HCT116 (cell line): ENCODE results near the gene RIMBP2. TPM values are rescaled to one million over a fixed set of nuclear protein-coding genes. Genes with fewer than 3 reads are reported as not detected.

ENCODE experiments used
- ATAC-seq: fragments of 200-7000 bp; cut with Tn5 transposase; 2 replicates; pipeline ENCODE4 v1.9.1; 2020; ENCODE audit warnings: mild to moderate bottlenecking, moderate library complexity
- BruUV-seq: library from RNA; stranded (reverse); fragments of 400-500 nt; replicated peaks from 2 replicates; lab custom pipeline; 2021; lab: Mats Ljungman, UMichigan
- CTCF ChIA-PET: fragments of 300-600 bp; sonication (Branson Sonifier 250); formaldehyde crosslinking; loops from one replicate; lab custom pipeline; 2021; ENCODE audit warnings: antibody characterized with exemption; lab: Charles Lee
- POLR2A ChIA-PET: fragments of 300-600, 350-600 bp; sonication (Branson Sonifier 250); formaldehyde crosslinking; loops from one replicate; lab custom pipeline; 2021; ENCODE audit warnings: antibody characterized with exemption; lab: Charles Lee
- RAD21 ChIA-PET, 2 experiments: fragments of 300-600 bp; sonication (Branson Sonifier 250); formaldehyde crosslinking; loops; one replicate each; lab custom pipeline; 2023; ENCODE audit warnings: low total read pairs in 2 of 2; ENCODE audit not compliant: uncharacterized antibody in 2 of 2, unreplicated experiment in 2 of 2, low non-redundant PET in 1 of 2; lab: Charles Lee
- DNase-seq: peaks from one replicate; pipeline ENCODE4 v3.0.0-alpha.2; 2010; ENCODE audit warnings: low read depth, low spot score
- H2AFZ ChIP-seq: fragments of 200-600 bp; shearing (Covaris generic), sonication (generic); 2 replicates; pipeline ENCODE4 v1.6.1; 2017; ENCODE audit warnings: low read depth, mixed run types, mixed read lengths, antibody characterized with exemption, low read length; ENCODE audit not compliant: poor library complexity, severe bottlenecking
- H3K27ac ChIP-seq: 2 replicates; pipeline ENCODE4 v1.5.1; 2012; ENCODE audit warnings: low read depth, low read length
- H3K27me3 ChIP-seq: fragments of 200-600 bp; sonication (generic); 2 replicates; pipeline ENCODE4 v1.6.1; 2016; ENCODE audit warnings: mixed run types, low read length, mixed read lengths; ENCODE audit not compliant: insufficient read depth
- H3K36me3 ChIP-seq, 2 experiments: fragments of 200-500 bp in 1 of 2; fragments of 200-600 bp in 1 of 2; sonication (Bioruptor generic) in 1 of 2; sonication (generic) in 1 of 2; 2 replicates each; pipeline versions ENCODE4 v1.5.1 to v1.6.1; 2014 to 2016; ENCODE audit warnings: low read length in 2 of 2, inconsistent platforms in 1 of 2, mixed read lengths in 1 of 2, mixed run types in 1 of 2; ENCODE audit not compliant: insufficient read depth in 2 of 2, control insufficient read depth in 1 of 2
- H3K4me1 ChIP-seq, 2 experiments: fragments of 200-600 bp in 1 of 2; sonication (generic) in 1 of 2; 2 replicates each; pipeline versions ENCODE4 v1.5.1 to v1.6.1; 2012 to 2017; ENCODE audit warnings: low read length in 2 of 2, inconsistent platforms in 1 of 2, mild to moderate bottlenecking in 1 of 2, mixed read lengths in 1 of 2, mixed run types in 1 of 2, moderate library complexity in 1 of 2; ENCODE audit not compliant: insufficient read depth in 2 of 2, control insufficient read depth in 1 of 2
- H3K4me2 ChIP-seq: fragments of 200-600 bp; sonication (generic); 2 replicates; pipeline ENCODE4 v1.6.1; 2017; ENCODE audit warnings: mixed run types, low read length, mixed read lengths
- H3K4me3 ChIP-seq, 2 experiments: fragments of 200-600 bp in 1 of 2; sonication (generic) in 1 of 2; replicated peaks in 1 of 2; 2 replicates each; pipeline ENCODE4 v1.5.1; 2011 to 2016; ENCODE audit warnings: low read length in 2 of 2, control low read depth in 1 of 2, low read depth in 1 of 2, mild to moderate bottlenecking in 1 of 2, mixed read lengths in 1 of 2, mixed run types in 1 of 2
- H3K79me2 ChIP-seq: fragments of 200-600 bp; sonication (generic); 2 replicates; pipeline ENCODE4 v1.6.1; 2017; ENCODE audit warnings: mild to moderate bottlenecking, mixed run types, low read length, moderate library complexity, mixed read lengths; ENCODE audit not compliant: insufficient read depth
- H3K9ac ChIP-seq: fragments of 200-600 bp; sonication (generic); 2 replicates; pipeline ENCODE4 v1.6.1; 2016; ENCODE audit warnings: low read length, mixed read lengths
- H3K9me2 ChIP-seq: fragments of 200-600 bp; sonication (generic), shearing (Covaris generic); 2 replicates; pipeline ENCODE4 v1.6.1; 2017; ENCODE audit warnings: mixed run types, mild to moderate bottlenecking, moderate library complexity; ENCODE audit not compliant: insufficient read depth
- H3K9me3 ChIP-seq, 2 experiments: fragments of 200-500 bp in 1 of 2; fragments of 200-600 bp in 1 of 2; sonication (Bioruptor generic) in 1 of 2; sonication (generic) in 1 of 2; 2 replicates each; pipeline ENCODE4 v1.6.1; 2014 to 2017; ENCODE audit warnings: low read length in 2 of 2, mixed read lengths in 2 of 2, inconsistent platforms in 1 of 2, low read depth in 1 of 2, mild to moderate bottlenecking in 1 of 2, mixed run types in 1 of 2, moderate library complexity in 1 of 2; ENCODE audit not compliant: control insufficient read depth in 1 of 2, insufficient read depth in 1 of 2
- H4K20me1 ChIP-seq: fragments of 200-600 bp; sonication (generic), shearing (Covaris generic); 2 replicates; pipeline ENCODE4 v1.6.1; 2017; ENCODE audit warnings: mixed run types, mild to moderate bottlenecking, moderate library complexity; ENCODE audit not compliant: insufficient read depth
- EGR1 ChIP-seq: IDR thresholded peaks from 2 replicates; pipeline ENCODE4 v1.6.1; 2012; ENCODE audit warnings: low read depth
- ELF1 ChIP-seq: IDR thresholded peaks from 2 replicates; pipeline ENCODE4 v1.6.1; 2012; ENCODE audit warnings: low read depth, borderline replicate concordance
- EZH2 ChIP-seq: fragments of 200-600 bp; sonication (generic); IDR thresholded peaks from 2 replicates; pipeline ENCODE4 v1.6.1; 2017; ENCODE audit warnings: antibody characterized with exemption, mixed run types
- RAD21 ChIP-seq: IDR thresholded peaks from 2 replicates; pipeline ENCODE4 v1.6.1; 2012; ENCODE audit warnings: low read depth, mild to moderate bottlenecking
- SP1 ChIP-seq: IDR thresholded peaks from 2 replicates; pipeline ENCODE4 v1.6.1; 2012; ENCODE audit warnings: low read depth
- TCF7L2 ChIP-seq: IDR thresholded peaks from 2 replicates; pipeline ENCODE4 v1.7.0; 2011; ENCODE audit warnings: borderline replicate concordance, inconsistent platforms; ENCODE audit not compliant: insufficient read depth, insufficient read length; ENCODE audit errors: extremely low read depth
- ZNF274 ChIP-seq: fragments of 200-500 bp; sonication (Bioruptor generic); IDR thresholded peaks from 2 replicates; pipeline ENCODE4 v1.6.1; 2014; ENCODE audit warnings: mild to moderate bottlenecking, low read depth, low read length, inconsistent platforms
- intact Hi-C: fragments of 100-400 bp; cut with micrococcal nuclease; formaldehyde crosslinking; loops from 2 replicates; pipeline ENCODE4 v1.10.0; 2022
- total RNA-seq: library from RNA; stranded (reverse); gene quantifications from one replicate; pipeline ENCODE4 v1.2.1, GENCODE V29; 2021; ENCODE audit not compliant: unreplicated experiment
- TF ChIP-seq, protein P1 (sequence below): IDR thresholded peaks from 2 replicates; pipeline ENCODE4 v1.6.1; 2012
- TF ChIP-seq, protein P2 (sequence below): IDR thresholded peaks from 2 replicates; pipeline ENCODE4 v1.6.1; 2011; ENCODE audit warnings: mild to moderate bottlenecking, low read length, moderate library complexity; ENCODE audit not compliant: insufficient replicate concordance; ENCODE audit errors: extremely low read depth
- TF ChIP-seq, protein P3 (sequence below), 3 experiments: fragments of 200-600 bp in 1 of 3; sonication (generic) in 1 of 3; IDR thresholded peaks in 2 of 3; conservative IDR thresholded peaks in 1 of 3; 2 replicates each; pipeline ENCODE4 v1.5.1; 2012 to 2017; ENCODE audit warnings: low read depth in 2 of 3, low read length in 2 of 3, antibody characterized with exemption in 1 of 3, borderline replicate concordance in 1 of 3, control low read depth in 1 of 3, mild to moderate bottlenecking in 1 of 3, mixed read lengths in 1 of 3, mixed run types in 1 of 3, moderate library complexity in 1 of 3; ENCODE audit not compliant: insufficient read depth in 1 of 3

The RIMBP2 gene
- total RNA-seq, 1 experiment from 2014 or later = not detected

DNA sequence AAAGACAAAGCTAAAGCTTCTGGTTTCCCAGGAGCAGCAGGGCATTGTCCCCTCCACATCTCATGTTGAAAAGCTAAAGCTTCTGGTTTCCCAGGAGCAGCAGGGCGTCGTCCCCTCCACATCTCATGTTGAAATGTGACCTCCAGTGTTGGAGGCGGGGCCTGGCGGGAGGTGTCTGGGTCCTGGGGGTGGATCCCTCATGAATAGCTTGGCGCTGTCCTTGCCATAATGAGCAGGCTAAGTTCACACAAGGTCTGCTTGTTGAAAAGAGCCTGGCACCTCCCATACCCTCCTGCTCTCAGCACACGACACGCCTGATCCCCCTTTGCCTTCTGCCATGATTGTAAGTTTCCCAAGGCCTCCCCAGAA is 254.7 kb downstream of the RIMBP2 start:
- no peak overlapping the region for H3K4me2 ChIP-seq
- no peaks in the 10 kb centered on the region for H3K9me2 ChIP-seq
- H3K27ac ChIP-seq = no peak overlapping the region
- TF ChIP-seq ELF1 (no peak), TCF7L2 (no peak), RAD21 (no peak), EGR1 (no peak)
- TF ChIP-seq, protein P1, sequence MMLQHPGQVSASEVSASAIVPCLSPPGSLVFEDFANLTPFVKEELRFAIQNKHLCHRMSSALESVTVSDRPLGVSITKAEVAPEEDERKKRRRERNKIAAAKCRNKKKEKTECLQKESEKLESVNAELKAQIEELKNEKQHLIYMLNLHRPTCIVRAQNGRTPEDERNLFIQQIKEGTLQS = no peak
- no peak overlapping the region for H3K4me3 ChIP-seq
- intact Hi-C loops = no loop called here
- no peaks in the 10 kb centered on the region for H3K9me3 ChIP-seq
- no peaks in the 10 kb centered on the region for H3K79me2 ChIP-seq
- BruUV-seq = no TSS peak
- no peaks in the 10 kb centered on the region for H3K36me3 ChIP-seq
- no peaks in the 10 kb centered on the region for H4K20me1 ChIP-seq
- ChIA-PET RAD21 (no interaction called here), POLR2A (no interaction called here), CTCF (no interaction called here)
- DNase-seq (no peak), ATAC-seq (no peak)
- H3K4me1 ChIP-seq = no peaks in the 10 kb centered on the region
- H3K9ac ChIP-seq = no peak overlapping the region
- no peaks in the 10 kb centered on the region for H3K27me3 ChIP-seq
- no peak overlapping the region for H2AFZ ChIP-seq

DNA sequence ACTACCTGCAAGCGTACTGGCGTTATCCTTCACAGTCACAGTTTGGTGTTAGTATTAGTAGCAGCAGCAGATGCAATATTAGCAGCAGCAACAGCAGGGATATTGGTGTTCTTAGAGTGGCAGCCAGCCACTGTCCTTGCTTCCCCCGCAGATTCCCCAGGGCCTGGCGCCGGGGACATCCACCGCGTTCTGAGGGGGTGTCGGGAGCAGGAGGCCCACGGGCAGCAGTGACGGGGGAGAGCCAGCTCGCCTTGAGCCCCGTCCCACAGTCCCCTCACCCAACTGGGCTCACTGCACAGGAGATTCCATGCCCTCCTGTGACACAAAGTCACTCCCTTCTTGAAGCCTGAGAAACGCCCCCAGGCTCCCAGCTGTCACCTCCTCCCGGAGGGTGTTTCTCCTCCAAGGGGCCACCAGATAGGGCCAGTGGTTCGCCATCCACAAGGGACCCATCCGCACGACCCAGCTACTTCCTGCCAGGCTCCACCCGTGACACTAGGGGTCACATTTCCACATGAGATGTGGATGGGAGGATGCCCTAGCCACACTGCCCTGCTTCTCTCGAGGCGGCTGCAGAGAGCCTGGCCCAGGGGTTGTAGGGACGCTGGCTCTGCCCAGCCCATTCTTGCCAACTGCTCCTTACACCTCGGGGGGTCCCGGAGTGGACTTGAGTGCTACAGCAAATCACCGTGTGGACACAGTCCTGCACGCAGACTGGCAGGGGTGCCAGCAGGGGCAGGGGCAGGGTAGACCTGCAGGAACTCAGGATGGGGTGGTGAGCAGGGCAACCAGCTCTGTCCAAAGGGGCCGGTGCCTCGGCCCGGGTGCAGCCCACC is 255.3 kb downstream of the RIMBP2 start:
- Histone ChIP-seq H2AFZ (no peak overlapping the region), H3K4me2 (no peak overlapping the region), H3K9me3 (no peaks in the 10 kb centered on the region), H3K9me2 (no peaks in the 10 kb centered on the region), H3K27me3 (no peaks in the 10 kb centered on the region), H3K4me3 (no peak overlapping the region), H4K20me1 (no peaks in the 10 kb centered on the region), H3K4me1 (no peaks in the 10 kb centered on the region), H3K9ac (no peak overlapping the region), H3K79me2 (no peaks in the 10 kb centered on the region), H3K36me3 (no peaks in the 10 kb centered on the region), H3K27ac (no peak overlapping the region)
- TF ChIP-seq, protein P2, sequence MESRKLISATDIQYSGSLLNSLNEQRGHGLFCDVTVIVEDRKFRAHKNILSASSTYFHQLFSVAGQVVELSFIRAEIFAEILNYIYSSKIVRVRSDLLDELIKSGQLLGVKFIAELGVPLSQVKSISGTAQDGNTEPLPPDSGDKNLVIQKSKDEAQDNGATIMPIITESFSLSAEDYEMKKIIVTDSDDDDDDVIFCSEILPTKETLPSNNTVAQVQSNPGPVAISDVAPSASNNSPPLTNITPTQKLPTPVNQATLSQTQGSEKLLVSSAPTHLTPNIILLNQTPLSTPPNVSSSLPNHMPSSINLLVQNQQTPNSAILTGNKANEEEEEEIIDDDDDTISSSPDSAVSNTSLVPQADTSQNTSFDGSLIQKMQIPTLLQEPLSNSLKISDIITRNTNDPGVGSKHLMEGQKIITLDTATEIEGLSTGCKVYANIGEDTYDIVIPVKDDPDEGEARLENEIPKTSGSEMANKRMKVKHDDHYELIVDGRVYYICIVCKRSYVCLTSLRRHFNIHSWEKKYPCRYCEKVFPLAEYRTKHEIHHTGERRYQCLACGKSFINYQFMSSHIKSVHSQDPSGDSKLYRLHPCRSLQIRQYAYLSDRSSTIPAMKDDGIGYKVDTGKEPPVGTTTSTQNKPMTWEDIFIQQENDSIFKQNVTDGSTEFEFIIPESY = no peak
- TF ChIP-seq, protein P1 = no peak
- TF ChIP-seq SP1 (no peak), TCF7L2 (no peak), EZH2 (no peak), RAD21 (no peak), ZNF274 (no peak)
- TF ChIP-seq, protein P3, sequence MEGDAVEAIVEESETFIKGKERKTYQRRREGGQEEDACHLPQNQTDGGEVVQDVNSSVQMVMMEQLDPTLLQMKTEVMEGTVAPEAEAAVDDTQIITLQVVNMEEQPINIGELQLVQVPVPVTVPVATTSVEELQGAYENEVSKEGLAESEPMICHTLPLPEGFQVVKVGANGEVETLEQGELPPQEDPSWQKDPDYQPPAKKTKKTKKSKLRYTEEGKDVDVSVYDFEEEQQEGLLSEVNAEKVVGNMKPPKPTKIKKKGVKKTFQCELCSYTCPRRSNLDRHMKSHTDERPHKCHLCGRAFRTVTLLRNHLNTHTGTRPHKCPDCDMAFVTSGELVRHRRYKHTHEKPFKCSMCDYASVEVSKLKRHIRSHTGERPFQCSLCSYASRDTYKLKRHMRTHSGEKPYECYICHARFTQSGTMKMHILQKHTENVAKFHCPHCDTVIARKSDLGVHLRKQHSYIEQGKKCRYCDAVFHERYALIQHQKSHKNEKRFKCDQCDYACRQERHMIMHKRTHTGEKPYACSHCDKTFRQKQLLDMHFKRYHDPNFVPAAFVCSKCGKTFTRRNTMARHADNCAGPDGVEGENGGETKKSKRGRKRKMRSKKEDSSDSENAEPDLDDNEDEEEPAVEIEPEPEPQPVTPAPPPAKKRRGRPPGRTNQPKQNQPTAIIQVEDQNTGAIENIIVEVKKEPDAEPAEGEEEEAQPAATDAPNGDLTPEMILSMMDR (IDR thresholded peaks at IDR 0.05 in 2 of 3, conservative IDR thresholded peaks at IDR 0.05 in 1 of 3; ENCODE audit: borderline replicate concordance in 1 of 3, insufficient read depth in 1 of 3, low read depth in 2 of 3, low read length in 2 of 3) = no peak
- no peak for DNase-seq
- BruUV-seq = no TSS peak
- ATAC-seq = no peak
- CTCF ChIA-PET = no interaction called here
- RAD21 ChIA-PET = no interaction called here
- intact Hi-C loops = no loop called here
- POLR2A ChIA-PET = no interaction called here
